Nucleus accumbens (tissue), 56 donors: ENCODE results near the gene TMEM190.
"Not testable (repeated sequence)": the region's sequence is repeated elsewhere in the genome, so short reads cannot be mapped to it uniquely, and the experiment has no call there.

Experiments
- DNase-seq, 56 donors: peaks; one replicate each; lab custom pipeline; 2025; lab: John Stamatoyannopoulos, UW

TMEM190 gene

GRCh38 chr19:55376241-55376933 is at the start of gene TMEM190:
Gene TMEM190 (plus strand): TSS chr19:55376826. CDS start chr19:55376854, 28 bp downstream.
- no peak for DNase-seq

- DNase-seq: not testable (repeated sequence)
These were observed 47.8 kb upstream of the TMEM190 start for GRCh38 chr19:55328774-55329318.

DNA sequence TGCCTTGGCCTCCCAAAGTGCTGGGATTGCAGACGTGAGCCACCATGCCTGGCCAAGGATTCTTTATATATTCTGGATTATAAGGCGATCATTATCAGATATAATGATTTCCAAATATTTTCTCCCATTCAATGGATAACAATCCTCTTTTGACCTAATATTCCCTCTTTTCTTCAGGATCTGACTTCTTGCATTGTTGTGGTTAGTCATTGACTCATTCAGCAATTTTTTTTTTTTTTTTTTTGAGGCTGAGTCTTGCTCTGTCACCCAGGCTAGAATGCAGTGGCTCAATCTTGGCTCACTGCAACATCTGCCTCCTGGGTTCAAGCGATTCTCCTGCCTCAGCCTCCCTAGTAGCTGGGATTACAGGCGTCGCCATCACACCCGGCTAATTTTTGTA is 46.8 kb upstream of the TMEM190 start:
- not testable (repeated sequence) for DNase-seq

GRCh38 chr19:55333870-55334269 is 42.8 kb upstream of the TMEM190 start:
- no peak for DNase-seq

- no peak for DNase-seq
These were observed 40.5 kb upstream of the TMEM190 start for GRCh38 chr19:55336101-55336500.

DNA sequence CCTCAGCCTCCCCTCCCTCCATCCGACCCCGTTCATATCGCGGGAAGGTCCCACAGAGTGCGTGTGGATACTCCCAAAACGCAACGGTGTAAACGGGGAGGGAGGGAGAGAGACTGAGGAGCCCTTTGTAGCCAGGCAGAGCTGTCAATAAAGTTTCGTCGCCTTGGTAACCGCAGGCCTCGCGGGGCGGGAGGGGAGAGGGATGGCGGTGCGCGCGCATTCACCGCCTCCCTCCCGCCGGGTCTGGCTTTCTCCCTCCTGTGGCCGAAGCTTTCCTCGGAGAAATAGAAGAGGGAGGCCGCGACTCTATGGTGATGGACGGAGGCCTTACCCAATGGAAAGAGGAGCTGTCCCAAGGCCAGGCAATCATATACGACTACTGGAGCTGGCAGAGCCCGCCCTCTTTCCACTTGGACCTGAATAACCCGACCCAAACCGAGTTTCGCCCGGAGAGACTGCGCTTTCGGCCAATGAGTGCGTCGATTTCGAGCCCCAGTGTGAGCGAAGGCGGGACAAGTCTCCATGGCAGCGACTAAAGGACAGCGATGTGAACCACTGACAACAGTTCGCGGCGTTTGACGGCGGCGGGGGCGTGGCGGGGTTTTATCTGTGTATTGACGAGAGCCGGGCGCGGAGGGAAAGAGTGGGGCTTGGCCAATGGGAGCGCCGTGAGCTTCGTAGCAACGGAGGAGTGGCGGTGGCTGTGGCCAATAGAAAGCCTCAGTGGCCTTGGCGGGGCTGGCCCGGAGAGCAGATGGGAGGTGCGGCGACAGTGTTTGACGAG is 37.3 kb upstream of the TMEM190 start, which contains the start of gene KMT5C:
Gene KMT5C (plus strand): TSS at position 772 of the 784 bp plus-strand sequence. CDS start 2,061 bp downstream, outside the sequence.
- DNase-seq: peak; percentile 93 to 100 (median 100)

GRCh38 chr19:55339889-55340783 is 36.5 kb upstream of the TMEM190 start:
- peak in 10 of 56 donors; percentile 18 to 67 (median 42) for DNase-seq

DNA sequence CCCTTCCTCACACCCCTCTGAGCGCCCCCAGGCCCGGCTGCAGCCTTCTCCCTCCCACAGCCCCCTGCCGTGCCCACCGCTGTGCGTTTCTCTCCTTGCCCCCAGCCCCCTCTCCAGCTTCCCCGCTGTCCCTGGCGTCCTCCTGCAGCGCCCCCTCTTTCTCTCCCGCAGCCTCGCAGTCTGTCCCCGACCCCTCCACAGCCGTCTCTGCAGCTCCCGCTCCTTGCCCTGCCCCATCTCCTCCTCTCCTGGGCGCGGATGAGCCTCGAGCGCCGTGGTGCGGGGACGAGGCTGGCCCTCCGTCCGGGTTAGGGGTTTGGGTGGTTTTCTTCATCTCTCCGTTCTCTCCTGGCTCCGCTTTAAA is 35.9 kb upstream of the TMEM190 start:
- peak in 15 of 56 donors; percentile 4 to 40 (median 21) for DNase-seq

DNA sequence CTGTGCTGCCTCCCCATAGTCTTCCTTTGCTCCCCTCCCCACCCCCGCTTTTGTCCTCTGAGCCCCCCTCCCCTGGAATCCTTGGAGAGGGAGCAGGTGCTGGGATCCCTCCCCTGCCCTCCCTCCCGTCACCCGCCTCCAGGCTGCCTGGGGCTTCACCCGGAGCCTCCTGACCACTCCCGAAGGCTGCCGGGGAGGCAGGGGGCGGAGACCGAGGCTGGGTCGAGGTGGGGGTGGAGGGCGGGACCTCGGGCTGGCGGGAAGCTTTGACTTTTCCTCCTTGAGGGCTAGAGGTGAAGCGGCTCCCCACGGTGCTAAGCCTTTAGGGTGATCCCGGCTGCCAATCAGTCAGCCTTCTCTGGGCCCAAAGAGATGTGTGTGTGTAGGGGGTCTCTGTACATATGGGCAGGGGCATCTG is 35.4 kb upstream of the TMEM190 start:
- peak in 45 of 56 donors; percentile 8 to 73 (median 41) for DNase-seq

DNA sequence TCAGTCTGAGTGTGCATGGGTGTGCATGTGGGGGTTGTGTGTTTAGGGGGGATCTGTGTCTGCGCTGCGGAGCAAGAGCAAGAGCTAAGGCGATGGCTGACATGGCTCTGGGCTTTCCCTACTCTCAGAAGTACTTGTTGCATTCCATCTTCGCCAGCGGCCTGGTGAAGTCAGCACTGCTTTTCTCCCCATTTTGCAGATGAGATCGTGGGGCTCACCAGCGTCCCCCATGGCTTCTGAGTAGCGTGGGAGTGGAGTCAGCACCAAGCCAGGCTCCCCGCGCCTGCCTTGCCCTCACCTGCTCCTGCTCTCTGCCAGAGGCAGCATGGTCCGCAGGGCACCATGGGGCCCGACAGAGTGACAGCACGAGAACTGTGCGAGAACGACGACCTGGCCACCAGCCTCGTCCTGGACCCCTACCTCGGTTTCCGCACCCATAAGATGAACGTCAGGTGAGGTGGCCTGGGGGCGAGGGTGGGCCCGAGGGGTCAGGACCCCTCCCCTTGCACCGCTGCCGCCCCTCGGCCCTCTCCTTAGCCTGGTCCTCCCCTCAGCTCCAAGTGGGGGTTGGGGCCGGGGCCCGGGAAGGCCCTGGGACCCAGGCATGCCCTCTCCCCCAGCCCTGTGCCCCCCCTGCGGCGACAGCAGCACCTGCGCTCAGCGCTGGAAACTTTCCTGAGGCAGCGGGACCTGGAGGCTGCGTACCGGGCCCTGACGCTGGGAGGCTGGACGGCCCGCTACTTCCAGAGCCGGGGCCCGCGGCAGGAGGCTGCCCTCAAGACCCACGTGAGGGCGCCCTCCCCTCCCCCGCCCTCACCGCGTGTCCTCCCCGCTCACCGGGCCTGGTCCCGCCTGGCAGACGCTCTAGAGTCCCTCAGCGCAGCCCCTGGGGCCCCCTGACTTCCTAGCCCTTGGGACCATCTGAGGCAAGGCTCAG is 34.8 kb upstream of the TMEM190 start:
- no peak for DNase-seq

DNA sequence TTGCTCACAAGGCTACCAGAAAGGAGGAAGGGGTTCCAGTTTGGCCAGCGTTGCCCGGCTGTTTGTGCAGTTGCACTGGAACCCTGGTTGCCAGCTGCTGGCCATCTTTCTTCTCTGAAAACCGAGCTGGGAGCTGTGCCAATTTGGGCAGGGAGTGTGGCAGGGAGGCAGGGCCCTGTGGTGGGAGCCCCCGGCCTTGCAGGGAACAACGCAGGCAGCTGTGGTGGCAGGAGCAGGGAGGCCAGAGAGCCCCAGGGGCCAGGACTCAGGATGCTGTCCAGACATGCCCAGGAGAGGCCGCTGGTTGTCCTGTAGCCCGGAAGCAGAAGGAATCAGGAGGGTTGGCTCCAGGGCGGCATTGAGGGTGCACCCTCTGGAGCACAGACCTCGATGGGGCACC is 32.2 kb upstream of the TMEM190 start:
- peak in 45 of 56 donors; percentile 7 to 72 (median 34) for DNase-seq

DNA sequence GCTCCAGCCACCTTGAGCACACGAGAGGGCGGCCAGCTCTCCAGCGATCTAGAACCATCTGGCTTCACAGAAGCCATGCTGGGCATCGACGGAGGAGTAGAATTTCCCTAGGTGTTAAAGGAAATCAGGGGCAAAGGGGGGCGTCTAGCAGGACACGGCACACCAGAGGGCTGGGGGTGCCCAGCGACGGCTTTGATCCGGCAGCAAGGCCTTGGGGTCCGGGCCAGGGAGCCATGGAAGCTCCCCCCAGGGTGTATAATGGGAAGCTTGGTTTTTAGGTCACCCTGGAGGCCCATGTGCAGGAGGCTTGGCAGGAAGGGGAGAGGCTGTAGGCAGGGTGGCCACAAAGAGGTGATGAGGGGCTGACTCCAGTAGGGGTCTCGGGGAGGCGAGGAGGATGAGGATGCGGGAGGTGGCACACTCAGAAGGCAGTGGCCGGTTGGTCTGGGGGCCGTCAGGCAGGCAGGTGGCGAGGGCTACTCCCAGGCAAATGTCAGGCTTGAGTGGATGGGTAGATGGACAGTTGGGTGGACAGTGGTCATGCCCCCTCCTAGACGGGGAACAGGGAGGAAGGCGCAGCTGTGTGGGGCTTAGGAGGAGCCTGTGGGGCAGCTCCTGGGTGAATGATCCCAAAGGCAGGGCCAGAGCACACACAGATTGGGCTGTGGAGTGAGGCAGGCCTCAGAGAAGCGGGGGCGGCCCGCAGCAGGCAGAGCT is 31.4 kb upstream of the TMEM190 start:
- no peak for DNase-seq

GRCh38 chr19:55345818-55346724 is 30.6 kb upstream of the TMEM190 start:
- peak in 1 of 56 donors; percentile 6 for DNase-seq

DNA sequence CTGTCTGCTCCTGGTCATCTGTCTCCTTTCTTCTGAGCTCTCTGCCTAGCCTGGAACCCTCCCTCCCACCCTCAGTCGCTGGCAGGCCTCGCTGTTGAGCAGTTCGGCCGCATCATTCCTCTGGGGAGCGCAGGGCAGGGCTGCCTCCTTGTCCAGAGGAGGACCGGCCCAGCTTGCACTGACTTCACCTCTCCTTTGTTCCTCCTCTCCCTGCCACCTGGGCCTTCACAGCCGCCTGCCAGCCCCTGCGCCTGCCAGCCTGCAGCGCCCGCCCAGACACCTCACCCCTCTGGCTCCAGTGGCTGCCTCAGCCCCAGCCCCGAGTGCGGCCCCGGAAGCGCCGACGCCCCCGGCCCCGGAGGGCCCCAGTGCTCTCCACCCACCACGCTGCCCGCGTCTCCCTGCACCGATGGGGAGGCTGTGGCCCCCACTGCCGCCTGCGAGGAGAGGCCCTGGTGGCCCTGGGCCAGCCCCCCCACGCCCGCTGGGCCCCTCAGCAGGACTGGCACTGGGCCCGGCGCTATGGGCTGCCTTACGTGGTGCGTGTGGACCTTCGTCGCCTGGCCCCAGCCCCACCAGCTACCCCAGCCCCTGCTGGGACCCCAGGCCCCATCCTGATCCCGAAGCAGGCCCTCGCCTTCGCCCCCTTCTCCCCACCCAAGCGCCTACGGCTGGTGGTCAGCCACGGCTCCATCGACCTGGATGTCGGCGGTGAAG is 29.7 kb upstream of the TMEM190 start:
- no peak for DNase-seq

- DNase-seq: no peak
These were observed 29.1 kb upstream of the TMEM190 start for GRCh38 chr19:55347442-55348009.

DNA sequence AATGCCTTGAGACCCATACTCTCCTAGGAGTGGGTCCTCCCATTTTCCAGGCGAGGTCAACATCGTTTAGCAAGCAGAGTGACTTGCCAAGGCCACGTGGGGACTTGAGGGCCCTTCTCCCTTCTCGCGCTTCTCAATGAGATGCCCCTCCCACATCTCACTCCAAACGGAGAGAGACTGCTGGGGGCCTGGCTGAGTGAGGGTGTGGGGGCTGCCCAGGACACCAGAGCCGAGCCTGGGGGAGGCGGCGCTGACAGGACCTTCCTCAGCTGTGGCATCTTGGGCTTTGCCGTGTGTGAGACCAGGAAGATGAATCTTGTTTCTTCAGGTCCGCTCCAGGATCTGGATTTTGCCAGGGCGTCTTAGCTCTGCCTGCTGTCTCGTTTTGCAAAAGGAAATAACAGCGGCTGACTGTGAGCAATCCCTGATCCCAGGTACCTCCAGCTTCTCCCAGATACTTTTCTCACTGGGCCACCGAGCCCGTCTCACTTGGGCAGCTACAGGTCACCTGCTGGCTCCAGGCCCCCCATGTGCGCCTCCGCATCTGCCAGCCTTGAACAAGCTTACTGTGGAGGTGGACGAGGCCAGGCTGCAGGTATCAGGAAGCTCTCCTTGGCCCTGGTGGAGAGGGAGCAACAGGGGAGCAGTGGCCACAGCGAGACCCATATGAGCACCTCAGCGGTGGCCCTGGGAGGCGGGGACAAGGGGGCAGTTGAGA is 28.1 kb upstream of the TMEM190 start:
- no peak for DNase-seq
